Fibroblast of gingiva (primary cell): ENCODE measurements around the gene CCDC142.
"Not testable (repeated sequence)": the region's sequence is repeated elsewhere in the genome, so short reads cannot be mapped to it uniquely, and the experiment has no call there.

Experiments used
- DNase-seq: peaks from one replicate; pipeline ENCODE4 v3.0.0-alpha.2; 2011; ENCODE audit warnings: low read depth

Gene CCDC142

GRCh38 chr2:74471332-74472065, 11.3 kb downstream of the CCDC142 start:
- no peak for DNase-seq

- DNase-seq: not testable (repeated sequence)
Measured at GRCh38 chr2:74470742-74471141, 12.1 kb downstream of the CCDC142 start.

GRCh38 chr2:74464406-74464805, 18.4 kb downstream of the CCDC142 start:
- DNase-seq: no peak

DNA sequence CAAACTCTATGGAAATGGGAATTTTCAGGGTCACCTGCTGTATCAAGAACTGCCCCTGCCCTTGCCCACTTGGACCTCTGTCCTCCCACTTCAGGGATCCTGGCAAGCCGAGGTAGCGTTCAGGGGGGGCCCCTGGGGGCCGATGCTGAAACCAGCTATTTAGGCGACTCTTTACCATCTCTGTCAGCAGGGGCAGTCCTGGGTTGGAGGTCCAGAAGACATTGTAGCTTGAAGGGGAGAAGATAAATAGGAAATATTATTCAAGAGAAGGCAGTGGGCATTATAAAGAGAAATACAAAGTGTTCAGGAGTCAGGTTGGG, 20.1 kb downstream of the CCDC142 start:
- no peak for DNase-seq

DNA sequence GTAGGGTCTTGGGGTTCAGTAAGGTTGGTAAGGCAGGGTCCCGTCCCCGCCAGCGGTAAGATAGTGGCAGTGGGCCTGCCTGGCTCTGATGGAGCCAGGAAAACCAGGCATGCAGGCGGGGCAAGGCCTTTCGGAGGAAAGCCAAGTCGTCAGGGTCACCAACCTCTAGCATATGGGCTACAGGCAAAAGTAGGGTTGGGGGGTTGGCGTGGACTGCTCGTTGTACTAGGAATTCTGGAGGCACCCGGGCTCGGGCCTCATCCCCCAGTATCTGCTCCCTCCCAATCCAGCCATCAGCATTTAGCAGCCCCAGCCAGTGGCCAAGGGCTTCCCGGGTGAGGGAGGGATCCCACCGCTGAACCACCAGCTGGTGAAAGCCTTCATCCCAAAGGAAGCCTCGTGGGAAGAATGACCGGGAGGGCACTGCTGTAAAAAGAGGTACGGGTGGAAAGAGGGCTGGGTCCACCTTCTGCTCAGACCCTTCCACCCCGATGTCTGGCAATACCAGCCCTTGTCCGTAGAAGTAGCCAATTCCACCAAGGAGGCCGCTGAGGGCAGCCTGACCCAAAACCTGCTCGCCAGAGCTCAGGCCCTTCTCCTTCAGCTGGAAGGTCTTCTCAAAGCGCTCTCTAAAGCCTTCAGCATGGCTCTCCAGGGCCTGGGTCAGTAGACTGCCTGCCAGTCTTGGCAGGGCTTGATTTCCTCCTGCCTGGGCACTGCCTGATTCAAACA, 20.6 kb downstream of the CCDC142 start:
- DNase-seq: no peak

DNA sequence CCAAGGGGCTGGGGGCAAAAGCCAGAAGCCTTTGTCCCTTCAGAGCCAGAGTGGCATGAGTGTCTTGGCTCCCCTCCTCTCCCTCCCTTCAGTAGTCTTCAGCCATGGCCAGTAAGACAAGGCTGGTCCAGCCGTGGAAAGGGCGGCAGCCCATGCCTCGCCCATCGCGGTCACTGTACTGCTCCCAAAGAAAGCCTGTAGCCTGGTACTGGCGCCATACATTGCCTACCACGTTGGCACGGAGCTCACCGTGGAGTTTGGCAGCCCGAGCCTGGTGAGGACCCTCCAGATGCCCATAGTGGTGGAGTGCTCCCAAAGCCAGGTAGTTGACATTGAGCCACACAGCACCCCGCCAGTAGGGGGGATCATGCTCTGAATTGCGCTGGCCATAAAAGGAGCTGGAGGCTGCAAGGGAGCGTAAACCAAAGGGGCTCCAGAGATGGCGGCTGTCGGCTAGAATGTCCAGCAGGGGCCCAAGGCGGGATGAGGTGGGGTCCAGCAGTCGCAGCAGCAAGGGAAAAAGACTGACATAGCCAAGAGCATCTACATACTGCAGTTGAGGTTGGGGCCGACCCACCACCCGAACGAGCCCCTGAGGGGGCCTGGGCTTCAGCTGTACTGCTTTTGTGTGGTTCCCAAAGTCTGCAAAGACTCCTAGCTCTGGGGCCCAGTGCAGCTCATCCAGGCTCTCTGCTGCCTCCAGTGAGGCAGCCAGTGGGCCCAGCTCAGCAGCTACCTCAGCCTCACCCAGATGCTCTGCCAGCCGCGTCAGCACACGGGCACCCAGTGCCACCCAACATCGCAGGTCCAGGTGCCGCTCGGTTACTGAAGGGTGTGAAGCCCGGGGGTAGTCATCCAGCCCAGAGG, 21.4 kb downstream of the CCDC142 start:
- DNase-seq: no peak

- not testable (repeated sequence) for DNase-seq
Measured at GRCh38 chr2:74460187-74460586, 22.6 kb downstream of the CCDC142 start.

- not testable (repeated sequence) for DNase-seq
Measured at GRCh38 chr2:74459503-74460118, 23.2 kb downstream of the CCDC142 start.

- DNase-seq: no peak
Measured at GRCh38 chr2:74458938-74459363, 23.8 kb downstream of the CCDC142 start.

DNA sequence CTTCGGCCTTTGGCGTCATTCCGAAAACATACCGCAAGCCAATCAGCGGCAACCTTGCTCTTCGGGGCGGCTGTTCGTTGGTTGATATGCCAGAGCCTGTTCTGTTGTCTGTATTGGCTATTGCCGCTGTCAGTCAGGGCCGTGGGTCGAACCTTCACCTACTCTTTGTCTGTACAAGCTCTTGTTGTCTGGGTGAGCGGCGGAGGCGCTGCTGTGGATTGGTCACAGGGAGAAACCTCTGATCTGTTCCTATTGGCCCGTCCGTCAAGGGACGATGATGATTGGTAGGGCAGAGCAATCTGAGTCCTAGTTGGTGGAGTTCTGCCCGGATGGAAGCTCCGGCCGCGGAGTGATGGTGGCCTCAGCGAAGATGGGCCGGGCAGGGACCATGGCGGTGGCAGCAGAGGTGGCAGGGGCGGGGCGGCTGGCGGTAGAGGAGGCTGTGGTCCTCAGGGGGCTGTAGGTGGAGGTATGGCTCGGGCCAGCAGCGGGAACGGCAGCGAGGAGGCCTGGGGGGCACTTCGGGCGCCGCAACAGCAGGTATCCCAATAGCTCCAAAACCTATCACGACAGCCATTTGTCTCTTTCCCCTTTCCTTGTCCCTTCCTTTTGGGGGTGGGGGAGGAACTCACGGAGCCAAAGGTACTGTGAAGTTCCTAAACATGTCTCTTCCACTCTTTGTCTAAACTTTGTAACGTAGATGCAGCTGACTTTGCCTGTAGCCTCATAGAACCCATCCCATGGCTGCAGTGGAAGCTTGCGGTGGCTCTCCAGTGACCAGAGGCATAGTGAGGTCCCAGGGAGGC, 24.5 kb downstream of the CCDC142 start, which contains the start of gene WBP1:
Gene WBP1, plus strand, starts transcription at position 307 of the 806 bp plus-strand sequence. Its CDS starts 165 bp downstream, at position 472.
- peak; percentile 100 for DNase-seq

DNA sequence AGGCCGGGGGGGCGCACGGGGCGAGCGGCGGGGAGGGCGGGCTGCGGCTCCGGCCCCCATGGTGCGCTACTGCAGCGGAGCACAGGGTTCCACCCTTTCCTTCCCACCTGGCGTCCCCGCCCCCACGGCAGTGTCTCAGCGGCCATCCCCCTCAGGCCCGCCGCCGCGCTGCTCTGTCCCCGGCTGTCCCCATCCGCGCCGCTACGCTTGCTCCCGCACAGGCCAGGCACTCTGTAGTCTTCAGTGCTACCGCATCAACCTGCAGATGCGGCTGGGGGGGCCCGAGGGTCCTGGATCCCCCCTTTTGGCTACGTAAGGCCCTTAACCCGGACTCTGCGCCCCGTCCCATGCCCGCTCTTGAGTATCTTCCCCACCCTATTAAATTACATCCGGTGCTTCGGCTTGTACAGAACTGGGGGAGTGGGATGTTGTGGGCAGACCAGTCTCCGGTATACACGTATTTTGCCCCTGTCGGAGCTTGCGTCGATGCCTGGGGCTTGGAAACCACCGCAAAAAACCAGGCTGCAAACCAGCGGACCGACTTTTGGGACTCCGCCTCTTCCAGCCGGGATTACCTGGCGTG, 25.2 kb downstream of the CCDC142 start:
- no peak for DNase-seq

GRCh38 chr2:74457129-74457548, 25.7 kb downstream of the CCDC142 start:
- DNase-seq: no peak

GRCh38 chr2:74454654-74455511, 27.9 kb downstream of the CCDC142 start, which contains the start of gene INO80B:
INO80B (plus strand) TSS chr2:74455087; CDS start chr2:74455117, 30 bp downstream.
- peak; percentile 97 for DNase-seq

- DNase-seq: no peak
Measured at GRCh38 chr2:74450570-74451190, 32.1 kb downstream of the CCDC142 start.

- no peak for DNase-seq
Measured at GRCh38 chr2:74448771-74449170, 34.0 kb downstream of the CCDC142 start.

- no peak for DNase-seq
Measured at GRCh38 chr2:74447230-74447999, 35.4 kb downstream of the CCDC142 start.

GRCh38 chr2:74444498-74445318, 38.1 kb downstream of the CCDC142 start:
- DNase-seq: no peak
